GM19025 (cell line): Measurements from ENCODE around the gene DPM2.
A peak's percentile ranks its signal among the peaks of the same experiment; 100 is the strongest.

ENCODE experiments used
- ATAC-seq: cut with Tn5 transposase; IDR thresholded peaks from one replicate; pipeline ENCODE4 v1.9.1; 2021; ENCODE audit warnings: mild to moderate bottlenecking, low read depth, moderate library complexity; ENCODE audit not compliant: unreplicated experiment

Gene DPM2, protein sequence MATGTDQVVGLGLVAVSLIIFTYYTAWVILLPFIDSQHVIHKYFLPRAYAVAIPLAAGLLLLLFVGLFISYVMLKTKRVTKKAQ

DNA sequence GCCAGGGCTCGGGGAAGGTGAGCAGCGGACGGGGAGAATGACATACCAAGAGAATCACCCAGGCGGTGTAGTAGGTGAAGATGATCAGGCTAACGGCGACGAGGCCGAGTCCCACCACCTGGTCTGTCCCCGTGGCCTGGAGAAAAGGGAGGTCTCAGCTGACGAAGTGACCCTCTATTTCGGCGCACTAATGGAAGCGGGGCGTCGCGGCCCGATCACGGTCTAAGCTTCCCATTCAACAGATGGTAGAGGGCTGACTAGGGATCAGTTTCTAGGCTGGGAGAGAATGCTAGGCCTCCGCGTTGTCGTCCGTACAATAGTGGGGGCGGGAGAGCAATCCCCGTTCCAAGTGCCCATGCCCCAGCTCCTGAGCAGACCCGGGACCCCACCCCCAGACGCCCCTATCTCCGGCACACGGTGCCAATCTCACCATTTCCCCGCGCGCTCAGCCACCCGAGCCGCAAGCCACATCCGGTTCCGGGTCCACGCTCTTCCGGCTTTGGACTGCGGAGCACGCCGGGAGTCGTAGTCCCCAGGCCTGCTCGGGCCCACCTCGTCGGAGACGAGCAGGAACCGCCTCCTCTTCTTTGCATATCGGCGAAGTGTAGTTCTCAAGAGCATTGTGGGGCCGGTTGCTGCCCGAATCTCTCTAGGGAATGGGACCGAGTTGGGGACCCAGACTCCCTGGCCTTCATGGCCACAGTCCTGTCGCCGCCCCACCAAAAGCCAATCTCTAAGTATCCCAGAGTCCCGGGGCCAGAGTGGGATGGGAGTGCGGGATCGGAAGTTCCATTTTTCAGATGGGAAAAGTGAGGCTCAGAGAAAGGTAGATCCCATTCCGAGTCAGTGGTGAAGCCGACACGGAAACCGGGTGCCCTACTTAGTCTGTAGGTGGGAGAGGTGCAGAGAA lies at the start of gene DPM2:
Gene DPM2, minus strand, starts transcription at position 467 of the 910 bp plus-strand sequence. Its CDS starts 34 bp downstream, at position 433.
- ATAC-seq, result peak; percentile 95

DNA sequence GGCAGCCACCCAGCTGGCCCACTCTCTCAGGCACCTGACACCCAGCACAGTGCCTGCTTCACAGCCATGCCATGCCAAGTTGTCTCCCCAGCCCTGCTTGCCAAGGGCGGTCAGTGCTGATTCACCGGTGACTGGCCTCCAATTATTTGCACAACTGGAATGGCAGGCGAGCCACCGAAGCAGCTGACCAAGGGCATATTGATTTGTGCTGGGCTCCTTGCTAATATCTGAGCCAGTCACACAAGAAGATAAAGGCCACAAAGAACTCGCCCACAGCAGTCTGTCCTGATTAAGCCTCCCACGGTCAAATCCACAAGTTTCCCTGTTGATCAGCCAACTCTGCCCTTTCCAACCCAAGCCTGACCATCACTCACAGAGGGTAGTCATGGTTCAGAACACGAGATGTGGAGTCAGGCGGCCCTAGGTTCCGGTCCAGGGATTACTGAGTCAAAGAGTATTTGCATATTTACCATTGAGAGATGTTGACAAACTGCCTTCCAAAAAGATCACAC lies 49.5 kb upstream of the DPM2 start:
- no peak for ATAC-seq

DNA sequence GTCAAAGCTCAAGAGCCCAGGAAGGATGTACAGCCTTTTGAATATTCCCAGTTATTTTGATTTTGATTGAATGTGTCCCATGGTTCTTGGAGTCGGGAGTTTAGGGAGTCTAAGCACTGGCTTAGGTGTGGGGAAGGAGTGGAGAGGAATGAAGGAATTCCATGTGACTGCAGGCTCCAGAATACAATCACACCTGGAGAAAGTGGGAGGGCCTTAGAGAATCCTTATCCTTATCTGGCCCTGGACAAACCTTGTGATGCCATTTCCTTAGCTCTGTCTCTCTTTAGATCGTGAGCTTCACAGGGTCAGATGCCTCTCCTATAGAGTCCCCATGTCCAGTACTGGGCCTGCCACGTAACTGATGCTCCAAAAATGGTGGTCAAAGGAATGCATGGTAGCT lies 47.4 kb upstream of the DPM2 start:
- ATAC-seq, result no peak

DNA sequence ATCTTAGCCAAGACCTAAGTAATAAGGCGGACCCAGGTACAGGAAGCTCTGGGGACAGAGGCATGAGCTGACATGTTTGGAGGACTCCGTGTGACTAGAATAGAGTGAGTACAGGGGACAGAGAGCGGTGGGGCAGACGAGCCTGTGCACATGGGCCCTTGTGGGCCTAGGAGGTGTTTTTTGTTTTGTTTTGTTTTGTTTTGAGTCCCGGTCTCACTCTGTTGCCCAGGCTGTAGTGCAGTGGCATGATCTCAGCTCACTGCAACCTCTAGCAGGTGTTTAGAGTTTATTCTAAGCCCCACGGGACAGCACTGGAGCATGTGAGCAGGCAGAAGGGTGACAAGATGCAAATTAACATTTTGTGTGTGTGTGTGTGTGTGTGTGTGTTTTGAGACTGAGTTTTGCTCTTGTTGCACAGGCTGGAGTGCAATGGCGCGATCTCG lies 46.2 kb upstream of the DPM2 start:
- ATAC-seq, result peak; percentile 32

DNA sequence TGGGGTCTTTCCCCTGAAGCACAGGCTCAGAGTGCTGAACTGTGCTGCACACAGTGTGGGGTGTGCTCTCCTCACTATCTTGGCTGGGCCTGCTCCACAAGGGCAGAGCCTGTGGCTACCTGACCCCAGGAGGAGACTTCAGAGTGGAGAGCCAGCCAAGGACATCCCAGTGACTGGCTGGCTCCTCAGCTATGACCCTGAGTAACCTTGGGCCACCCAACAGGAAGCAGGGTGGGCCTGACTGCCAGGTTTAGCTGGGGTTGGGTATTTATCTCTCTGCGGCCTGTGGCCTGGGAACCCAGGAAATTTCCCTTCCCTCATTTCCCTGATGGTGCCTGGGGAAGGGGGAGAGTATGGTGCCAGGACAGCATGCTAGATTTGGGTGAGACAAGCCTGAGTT lies 45.3 kb upstream of the DPM2 start:
- ATAC-seq, result no peak

DNA sequence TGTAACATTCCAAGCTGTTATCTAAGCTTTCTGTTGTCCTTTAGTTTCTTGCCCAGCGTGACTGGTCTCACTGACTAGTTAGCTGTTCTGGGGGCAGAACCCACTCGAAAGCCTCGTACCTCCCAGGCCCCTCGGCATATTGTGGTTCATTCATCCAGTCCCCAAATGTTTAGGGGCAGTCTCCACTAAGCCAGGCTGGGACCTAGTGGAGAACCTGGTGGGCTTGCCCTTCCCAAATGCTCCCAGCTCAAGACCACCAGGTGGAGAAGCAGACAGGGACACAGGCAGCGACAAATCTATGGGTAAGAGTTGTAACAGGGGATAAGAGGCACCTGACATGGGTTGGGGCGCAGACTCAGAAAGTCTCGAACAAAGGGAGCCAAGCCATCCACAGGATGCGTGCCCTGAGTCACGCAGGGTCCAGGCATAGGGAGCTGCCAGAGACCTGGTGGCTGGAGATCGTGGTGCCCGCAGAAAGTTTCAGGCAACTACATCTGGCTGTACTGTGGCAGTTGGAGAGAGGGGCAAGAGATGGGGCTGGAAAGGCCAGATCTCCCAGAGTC lies 44.0 kb upstream of the DPM2 start:
- no peak for ATAC-seq

DNA sequence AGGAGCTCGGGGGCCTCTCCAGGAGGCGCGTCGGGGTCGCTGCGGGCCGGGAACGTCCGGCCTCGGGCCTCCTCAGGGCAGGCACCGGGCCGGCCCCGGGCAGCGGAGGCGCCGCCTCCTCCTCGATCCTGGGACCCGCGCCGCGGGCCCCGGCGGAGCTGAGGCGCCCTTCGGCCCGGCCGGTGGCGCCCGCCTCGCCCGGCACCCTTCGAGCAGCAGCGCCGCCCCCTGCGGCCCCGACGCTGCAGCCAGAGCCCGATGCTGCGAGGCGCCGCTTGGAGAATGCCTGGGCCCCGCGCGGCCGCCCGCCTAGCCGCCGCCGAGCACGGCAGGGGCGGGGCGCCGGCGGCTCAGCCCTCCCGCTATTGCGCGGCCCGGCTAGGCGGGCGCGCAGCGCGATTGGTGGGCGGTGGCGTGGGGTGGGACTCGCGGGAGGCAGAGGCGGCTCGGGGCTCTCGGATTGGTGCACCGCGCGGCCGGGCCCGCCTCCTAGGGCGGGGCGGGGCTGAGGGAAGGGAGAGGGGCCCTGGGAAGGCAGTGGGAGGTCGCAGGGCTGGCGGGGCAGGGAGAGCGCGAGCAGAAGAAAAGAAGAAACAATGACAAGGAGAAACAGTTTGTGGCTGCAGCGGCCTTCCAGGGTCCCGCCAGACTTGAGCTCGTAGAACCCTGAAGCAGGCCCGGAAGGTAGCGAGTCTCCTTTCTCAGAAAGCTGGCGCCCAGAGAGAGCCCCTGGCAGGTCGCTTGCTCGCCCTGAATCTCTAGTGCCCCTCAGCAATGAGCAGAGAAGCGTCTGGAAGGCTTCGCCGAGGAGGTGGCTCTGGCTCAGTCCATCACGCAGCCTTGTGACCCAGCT lies 43.3 kb upstream of the DPM2 start, which contains the start of gene EEIG1:
Gene EEIG1, minus strand, starts transcription at position 284 of the 853 bp plus-strand sequence. CDS start 852 bp downstream, outside the sequence.
- ATAC-seq, result peak; percentile 79

DNA sequence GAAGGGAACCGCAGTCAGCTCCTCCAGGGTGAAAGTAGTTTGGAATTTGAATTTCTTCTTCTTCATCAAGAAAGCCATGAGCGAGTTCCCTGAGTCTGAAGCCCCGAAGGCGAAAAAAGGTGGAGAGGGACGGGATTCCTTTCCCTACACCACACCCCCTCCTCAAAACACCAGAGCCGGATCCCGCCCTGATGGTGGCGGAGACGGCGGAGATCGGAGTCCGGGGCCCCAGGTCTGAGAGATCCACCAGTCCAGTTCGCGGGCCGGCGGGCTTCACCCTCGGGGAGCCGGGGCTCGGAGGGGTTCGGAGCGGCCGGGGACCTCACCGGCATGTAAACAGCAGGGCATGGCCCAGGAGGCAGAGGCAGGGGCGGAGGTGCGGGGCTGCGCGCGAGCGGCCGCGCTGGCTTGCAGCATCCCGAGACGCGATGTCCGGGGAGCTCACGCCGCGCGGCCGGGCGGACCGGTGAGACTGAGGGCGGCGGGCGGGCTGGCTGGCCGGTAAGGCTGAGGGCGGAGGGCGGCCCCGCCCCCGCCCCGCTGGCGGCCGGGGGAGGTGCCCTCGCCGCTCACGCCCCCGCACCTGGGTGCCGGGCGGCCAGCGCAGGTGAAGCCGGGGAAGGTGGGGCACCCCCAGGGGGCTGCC lies 42.5 kb upstream of the DPM2 start:
- ATAC-seq, result peak; percentile 24

DNA sequence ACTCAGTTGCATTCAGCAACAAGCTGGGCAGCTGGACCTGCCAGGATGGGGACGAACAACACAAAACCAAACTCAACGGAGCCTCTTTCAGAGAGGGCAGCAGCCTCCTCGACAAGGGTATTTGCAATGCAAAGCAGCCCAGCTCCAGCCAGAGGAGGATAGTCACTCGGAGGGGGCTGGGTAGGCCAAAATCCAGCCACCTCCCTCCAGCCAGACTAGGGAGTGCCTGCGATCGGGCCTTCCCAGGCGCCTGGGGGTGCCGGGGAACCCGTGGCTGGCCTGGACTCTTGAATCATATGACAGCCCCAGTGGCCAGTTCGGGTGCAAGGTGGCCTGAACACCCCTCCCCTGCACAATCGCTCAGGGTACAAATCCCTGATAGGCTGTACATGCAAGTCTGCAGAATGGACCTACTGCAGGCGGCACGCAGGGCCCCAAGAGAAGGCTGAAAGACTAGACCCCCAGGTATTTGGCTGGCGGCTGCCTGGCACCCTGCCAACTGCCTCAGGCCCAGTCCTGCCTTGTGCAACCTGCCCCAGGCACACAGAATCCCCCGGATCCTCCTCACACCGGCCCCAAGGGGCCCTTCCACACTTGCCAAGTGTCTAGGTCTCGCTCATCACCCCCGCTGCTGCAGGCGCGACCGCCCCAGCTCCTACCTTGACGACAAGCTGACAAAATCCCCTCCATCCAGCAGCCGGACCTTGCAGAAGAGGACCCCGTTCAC lies 41.8 kb upstream of the DPM2 start:
- ATAC-seq, result no peak

DNA sequence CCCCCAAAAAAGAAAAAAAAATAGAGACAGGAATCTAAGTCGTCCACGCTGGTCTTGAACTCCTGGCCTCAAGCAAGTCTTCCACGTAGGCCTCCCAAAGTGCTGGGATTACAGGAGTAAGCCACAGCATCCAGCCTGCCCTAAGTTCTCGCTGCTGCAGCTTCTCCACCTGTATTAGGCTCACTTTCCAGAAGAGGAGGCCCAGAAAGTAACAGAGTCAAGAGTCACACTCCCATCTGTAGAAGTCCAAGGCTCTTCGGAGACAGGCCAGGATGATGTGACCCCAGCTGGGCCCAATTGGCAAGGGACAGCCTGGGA lies 41.3 kb upstream of the DPM2 start:
- ATAC-seq, result no peak

DNA sequence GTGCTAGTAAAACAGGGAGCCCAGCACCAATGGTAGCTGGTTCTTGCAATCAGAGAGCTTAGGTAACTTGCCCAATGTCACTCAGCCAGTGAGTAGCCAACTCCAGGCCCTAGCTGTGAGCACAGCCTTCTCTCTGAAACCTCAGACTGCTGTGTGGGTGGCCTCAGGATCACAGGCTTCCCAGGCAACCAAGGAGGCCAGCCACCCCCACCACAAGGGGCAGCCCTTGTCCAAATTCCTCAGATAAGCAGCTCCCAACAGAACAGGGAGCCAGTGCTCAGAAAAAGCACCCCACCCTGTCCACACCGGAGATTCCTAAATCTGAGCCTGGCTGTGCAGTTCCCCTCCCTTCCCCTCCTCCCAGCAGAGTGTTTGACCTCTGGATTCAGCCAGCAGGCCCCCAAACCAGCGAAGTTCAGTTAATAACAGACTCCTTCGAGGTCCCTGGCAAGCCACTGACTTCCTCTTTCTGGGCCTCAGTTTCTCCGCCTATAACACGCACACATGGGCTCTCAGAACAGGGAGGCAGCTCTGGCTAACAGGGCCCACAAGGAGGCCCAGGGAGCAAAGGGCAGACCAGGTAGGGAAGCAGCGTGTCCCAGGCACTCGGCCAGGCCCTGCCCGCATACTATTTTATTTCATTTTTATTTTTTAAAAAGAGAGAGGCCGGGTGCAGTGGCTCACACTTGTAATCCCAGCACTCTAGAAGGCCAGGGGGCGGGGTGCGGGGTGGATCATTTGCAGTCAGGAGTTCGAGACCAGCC lies 40.4 kb upstream of the DPM2 start:
- ATAC-seq, result no peak

DNA sequence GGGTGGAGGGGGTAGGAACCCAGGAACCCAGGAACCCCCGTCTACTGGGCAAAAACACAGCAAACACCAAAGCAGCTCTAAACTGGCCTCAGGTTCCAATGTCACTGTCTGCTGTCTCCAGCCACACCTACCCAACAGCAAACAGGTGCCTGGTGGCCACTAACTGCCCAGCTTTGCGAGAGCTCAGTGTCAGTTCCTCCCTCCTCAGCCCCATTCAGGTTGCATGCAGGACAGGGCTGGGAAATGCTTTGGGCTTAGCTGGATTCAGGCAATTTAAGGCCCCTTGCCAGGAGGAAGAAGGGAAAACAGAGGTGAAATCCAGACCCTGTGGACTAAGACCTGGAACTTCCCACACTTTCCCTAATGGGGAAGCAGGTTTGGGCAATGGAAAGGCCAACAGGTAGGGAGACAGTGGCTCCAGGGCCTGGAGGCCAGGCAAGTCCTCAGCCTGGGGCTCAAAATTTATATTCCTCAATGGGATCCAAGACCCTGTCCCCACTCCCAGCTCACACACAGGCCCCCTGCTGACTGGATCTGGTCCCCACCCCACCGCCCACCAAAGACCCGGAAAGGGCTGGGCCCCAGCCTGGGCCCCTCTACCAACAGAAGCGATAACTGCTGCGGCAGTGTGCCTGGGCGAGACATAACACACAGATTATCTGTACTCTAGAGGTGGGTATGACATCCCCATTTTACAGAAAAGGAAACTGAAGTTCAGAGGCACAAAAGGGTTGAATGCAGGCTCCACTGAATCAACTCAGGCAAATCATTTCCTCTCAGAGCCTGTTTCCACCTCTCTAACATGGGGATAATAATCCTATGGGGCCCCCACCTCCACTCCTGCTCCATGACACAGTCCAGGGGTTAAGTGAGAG lies 39.6 kb upstream of the DPM2 start:
- no peak for ATAC-seq

DNA sequence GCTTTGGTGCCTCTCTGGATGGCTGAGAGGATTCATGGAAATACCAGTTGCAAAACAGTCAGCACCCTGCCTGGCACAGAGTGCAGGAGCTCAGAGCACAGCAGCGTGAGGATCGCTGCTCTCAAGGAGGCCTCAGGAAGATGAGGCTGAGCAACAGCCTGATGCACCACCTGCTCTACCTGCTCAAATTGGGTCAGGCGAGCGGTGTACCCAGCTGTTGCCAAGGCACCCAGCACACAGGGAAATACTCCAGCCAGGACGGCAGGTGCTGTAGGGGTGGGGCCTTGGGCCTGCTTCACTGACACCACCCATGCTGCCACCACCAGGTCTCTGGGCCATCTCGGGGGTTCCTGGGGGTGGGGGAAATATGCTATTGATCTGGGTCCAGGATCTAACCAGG lies 38.8 kb upstream of the DPM2 start:
- ATAC-seq, result no peak

DNA sequence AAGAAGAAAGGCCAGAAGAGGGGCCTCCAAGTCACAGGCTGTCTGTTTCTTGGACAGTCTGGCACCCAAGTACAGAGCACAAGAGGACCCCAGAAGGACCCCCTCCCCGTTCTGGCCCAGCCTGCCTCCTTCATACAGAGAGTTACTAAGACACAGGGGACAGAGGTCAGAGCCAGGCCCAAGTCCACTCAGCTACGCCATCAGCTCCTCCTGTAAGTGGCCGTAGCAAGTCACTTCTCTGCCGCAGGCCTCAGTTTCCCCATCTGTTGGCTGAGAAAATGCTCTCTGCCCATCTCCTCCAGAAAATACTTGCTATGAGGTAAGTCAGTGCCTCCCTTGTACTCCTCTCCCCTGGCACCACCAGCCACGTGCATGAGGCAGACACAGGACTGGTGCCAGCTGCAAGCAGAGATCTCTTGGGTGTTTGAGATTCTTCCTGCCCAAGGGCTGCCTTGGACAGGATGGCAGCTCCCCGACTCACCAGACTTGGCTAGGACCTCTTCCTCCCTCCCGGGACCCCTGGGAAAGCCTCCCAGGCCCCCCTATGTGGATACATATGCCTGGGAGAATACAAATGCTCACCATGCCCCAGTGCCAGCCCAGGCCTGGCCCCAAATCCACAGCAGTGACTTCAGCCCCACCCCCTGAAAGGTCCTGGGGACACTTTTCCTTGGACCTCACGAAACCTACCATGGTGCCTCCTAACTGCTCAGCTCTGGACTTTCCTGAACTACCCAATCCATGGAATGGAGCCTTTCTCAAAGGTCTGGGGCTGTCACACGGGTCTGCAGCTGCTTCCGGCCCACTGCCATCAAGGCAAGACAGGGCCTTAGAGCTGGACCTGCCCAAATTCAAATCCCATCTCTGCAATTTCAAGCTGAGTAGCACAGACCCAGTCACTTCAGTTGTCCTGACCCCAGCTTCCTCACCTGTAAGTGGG lies 38.0 kb upstream of the DPM2 start:
- ATAC-seq, result no peak

DNA sequence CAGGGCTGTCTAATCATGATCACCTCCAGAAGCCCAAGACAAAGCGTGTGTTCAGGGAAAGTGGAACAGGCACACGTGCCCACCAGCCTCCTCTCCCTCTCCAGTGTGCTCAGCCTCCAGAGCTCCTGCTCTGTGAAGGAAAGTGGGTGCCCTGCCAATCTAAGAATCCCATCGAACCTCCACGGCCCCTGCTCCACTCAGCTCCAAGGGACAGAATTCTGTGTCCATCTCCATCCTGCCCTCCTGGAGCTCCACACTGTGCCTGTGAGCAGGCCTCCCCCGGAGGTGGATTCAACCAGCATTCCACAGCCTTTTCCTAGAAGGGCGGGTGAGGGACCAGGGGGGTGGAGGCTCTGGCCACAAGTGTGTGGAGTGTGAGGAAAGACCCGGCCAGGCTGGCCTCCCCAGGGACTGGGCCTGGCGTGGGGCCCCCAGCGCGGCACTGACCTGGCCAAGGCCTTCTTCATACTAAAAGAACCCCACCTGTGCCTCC lies 37.2 kb upstream of the DPM2 start:
- ATAC-seq, result no peak

DNA sequence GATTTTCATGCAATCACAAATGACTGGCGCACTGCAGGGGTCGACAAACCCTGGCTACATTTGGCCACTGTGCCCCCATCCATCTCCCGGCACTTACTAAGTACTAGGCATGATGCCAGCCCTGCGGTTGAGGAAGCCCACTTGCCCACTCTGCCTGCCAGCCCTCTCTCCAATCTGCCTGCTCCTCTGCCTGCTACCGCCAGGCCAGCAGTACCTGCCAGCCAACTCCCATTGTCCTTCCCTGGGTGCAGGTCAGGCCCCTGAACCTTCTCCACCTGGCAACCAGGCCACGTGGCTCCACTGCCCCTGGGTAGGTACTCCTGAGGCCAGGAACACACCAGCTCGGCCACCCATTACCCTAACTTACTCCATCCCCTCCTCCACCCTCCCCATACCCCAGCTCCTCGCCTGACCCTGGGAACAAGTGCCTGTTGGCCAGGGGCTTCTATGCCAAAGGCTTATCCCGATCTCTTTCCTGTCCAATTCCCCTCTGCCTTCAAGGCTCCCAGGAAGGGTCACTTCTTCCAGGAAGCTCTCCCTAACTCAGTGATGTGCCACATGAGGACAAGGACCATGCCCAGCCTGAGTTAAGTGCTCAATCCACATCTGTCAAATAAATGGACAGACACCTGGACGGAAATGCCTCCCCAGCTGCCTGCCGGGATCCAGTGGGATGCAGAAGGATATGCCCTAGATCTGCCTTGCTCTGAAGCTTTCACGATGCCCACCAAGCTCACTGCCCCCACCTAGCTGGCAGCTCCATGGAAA lies 36.5 kb upstream of the DPM2 start:
- no peak for ATAC-seq
